ENCODE data around the gene TNFAIP8L3.
"Not testable (repeated sequence)": the region's sequence is repeated elsewhere in the genome, so short reads cannot be mapped to it uniquely, and the experiment has no call there.

TNFAIP8L3 gene

GRCh38 chr15:51051776-51052175 is 42.9 kb downstream of the TNFAIP8L3 start:
- no peak for DNase-seq

DNA sequence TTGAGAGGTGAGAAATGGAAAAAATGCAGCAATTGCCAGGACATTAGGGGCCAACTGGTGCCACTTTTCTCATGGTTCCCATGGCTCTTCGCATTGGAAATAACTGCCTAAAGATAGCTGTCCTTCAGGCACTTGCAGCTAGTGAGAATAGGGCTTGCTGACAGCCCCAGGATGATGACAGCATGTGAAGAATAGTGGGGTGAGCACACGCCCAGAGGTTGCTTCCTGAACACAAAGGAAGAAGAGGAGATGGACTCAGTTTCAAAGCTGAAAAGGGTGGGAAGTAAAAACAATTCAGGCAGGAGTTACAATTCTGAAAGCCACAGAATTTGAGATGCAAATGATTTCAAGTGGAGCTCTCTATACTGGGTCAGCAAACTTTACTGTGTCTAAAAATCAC is 45.6 kb downstream of the TNFAIP8L3 start:
- no peak for DNase-seq

GRCh38 chr15:51048308-51048707 is 46.4 kb downstream of the TNFAIP8L3 start:
- DNase-seq, result no peak

DNA sequence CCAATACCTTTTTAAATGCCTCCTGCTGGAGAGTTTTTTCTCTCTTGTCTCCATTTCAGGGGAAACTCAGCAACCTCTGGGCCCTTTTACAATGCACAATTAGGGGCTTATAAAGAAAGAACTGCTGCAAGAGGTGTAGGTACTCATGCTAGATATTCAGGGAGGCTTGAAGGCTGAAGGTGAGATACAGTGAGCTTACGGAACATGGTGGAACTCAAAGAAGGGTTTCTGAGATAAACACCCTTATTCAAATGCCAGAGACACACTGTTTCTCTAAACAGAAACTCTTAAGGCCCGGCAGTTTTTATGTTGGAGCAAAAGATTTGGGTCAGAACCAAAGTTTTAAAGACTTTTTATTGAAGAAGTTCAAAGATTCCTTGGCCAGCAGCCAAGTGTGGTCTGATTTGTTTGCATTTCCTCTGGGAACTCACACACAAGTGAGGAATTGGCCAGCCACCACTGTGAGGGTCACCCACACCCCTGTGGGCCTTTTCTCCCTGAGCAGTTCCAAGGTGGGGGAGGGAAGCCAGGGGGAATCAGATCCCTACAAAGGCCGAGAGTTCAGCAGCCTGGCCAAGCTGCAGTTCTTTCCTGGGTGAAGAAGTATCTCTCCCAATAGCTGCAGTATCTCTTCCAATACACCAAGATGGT is 47.8 kb downstream of the TNFAIP8L3 start:
- DNase-seq, result no peak

GRCh38 chr15:51046016-51046415 is 48.7 kb downstream of the TNFAIP8L3 start:
- no peak for DNase-seq

- DNase-seq, result no peak
Measured at GRCh38 chr15:51044037-51044727, 50.5 kb downstream of the TNFAIP8L3 start.

DNA sequence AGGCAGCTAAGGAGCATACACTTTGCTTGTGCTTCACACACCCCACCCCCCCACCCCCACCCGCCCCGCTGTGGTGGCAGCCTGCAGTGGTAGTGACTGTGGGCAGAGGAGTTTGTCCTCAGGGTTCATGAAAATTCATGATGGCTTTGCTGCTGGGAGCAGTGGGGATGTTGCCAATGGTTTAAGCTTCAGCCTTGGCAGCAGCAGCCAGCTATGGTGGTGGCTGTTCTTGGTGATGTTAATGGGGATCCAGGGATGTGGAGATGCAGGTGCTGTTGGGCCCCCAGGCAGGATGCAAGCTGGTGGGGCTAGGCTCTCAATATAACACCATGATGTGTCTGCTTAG is 55.8 kb downstream of the TNFAIP8L3 start:
- DNase-seq, result no peak

DNA sequence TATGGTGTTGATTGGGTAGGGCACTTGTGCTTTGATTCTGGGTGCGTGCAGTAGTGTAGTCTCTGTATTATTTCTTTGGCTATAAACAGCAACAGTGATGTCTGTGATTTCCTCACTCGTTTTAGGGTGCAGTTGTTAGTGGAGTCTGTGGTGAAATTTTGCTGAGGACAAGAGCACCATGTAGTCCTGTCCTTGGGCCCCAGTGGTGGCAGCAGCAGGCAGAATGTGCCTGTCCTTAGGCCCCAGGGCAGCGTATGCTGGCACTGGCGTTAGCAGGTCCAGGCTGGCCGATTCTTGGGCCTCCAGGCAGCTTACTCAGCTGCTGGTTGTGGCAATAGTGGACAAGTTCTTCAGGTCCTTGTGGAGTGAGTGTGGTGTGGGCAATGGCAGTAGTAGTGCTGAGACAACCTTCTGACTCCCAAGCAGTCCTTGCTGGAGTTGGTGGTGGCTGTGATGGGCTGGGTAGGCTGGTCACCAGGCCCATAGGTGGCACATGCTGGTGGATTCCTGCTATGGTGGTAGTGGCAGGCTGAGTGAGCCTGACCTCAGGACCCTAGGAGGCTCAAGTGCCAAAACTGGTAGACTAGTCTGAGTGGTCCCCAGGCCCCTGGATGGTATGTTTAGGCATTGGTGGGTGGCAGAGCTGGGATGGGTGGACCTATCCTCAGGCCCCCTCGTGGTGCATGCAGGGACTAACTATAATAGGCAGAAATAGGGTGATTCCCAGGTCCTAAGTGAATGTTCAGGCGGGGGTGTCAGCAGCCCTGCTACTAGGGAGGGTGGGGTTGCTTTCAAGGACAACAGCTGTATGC is 56.3 kb downstream of the TNFAIP8L3 start:
- DNase-seq, result no peak

DNA sequence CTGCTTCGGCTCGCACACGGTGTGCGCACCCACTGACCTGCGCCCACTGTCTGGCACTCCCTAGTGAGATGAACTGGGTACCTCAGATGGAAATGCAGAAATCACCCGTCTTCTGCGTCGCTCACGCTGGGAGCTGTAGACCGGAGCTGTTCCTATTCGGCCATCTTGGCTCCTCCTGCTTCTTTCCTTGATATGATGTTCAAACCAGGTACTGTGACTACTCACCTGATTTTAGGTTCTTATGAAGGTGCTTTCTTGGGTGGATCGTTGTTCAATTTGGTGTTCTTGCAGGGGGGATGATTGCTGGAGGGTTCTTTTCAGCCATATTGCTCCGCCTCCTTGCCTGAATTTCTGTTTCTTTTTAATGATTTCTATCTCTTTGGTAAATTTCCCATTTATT is 57.2 kb downstream of the TNFAIP8L3 start:
- not testable (repeated sequence) for DNase-seq

- peak; percentile 86 for DNase-seq
Measured at GRCh38 chr15:51030649-51031316, 63.9 kb downstream of the TNFAIP8L3 start.

DNA sequence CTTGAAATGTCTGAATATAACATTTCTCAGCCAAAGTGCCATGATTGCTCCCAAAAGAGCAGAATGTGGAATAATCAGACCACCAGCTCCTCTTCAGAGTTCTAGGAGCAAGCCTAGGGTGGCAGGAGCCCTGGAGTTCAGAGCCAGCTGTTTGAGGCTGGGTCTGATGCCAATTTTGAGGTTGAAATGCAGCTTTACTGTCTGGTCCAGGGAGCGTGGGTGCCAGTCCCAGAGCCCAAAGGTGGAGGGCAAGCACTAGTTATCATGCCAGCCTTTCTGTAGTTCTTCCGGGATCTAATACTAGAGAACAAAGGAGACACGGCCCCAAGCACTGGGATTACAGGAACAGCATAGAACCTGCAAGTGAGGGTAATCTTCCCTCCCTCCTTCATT is 69.3 kb downstream of the TNFAIP8L3 start:
- DNase-seq, result no peak

DNA sequence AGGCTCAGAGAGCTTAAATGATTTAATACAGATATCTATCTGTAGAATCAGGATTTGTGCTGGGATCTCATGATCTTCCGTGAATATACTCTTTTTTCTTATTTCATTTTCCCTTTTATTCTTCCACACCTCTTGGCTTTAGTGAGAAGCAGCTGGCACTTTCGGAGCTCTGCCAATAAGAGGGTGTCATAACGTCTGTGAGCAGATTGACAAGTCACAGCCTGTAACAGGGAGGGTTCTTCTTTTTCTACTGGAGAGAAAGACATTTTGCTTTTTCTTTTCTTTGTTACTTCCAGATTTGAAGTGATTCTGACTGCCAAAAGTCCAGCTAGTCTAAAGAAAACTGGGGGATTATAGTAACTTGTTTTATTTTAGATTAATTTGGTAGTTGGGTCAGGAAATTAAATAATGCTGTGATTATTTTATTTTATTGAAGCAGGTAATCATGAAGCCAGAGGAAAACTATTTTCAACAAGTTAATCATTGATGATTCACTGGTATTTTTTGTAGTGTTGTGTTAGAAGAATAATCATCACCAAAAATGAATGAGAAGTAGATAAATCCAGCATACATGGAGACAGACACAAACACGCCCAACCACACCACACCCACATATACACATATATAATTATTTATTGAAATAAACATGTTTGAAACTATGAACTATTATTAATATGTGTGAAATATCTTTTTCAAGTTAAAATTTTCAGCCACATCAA is 69.8 kb downstream of the TNFAIP8L3 start:
- DNase-seq, result peak; percentile 56

- DNase-seq, result no peak
Measured at GRCh38 chr15:51023499-51023898, 71.2 kb downstream of the TNFAIP8L3 start.

- no peak for DNase-seq
Measured at GRCh38 chr15:51022206-51022605, 72.5 kb downstream of the TNFAIP8L3 start.

GRCh38 chr15:51016615-51017014 is 78.1 kb downstream of the TNFAIP8L3 start:
- no peak for DNase-seq

DNA sequence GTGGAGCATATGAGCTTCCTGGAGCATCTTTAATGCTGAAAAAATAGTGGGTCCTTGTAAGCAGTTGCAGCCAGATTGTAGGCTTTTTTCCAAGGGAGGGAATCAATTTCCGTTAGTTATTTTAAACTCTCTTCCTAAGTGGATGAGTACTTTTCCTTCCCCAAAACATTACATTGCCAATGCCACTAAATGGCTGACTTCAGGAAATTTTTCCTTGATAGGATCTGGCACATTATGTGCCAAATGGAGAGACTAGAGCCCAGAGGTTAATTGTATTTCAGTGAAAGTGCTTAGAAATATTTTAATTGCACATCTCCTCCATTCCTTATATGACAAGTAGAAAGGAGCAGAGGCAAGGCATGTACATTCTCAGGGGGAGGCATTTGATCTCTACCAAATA is 83.5 kb downstream of the TNFAIP8L3 start:
- DNase-seq, result no peak

GRCh38 chr15:51007131-51007666 is 87.5 kb downstream of the TNFAIP8L3 start:
- DNase-seq, result no peak
